ENCODE results near the gene FAM118A.

- no peak for TF ChIP-seq ETS1 (IDR thresholded peaks at IDR 0.05)
- TF ChIP-seq EZH2phosphoT487 (IDR thresholded peaks at IDR 0.05; ENCODE audit: unreplicated experiment), result no peak
- no peak for TF ChIP-seq CTCF (conservative IDR thresholded peaks at IDR 0.05; ENCODE audit: low read depth in 2 of 2)
- TF ChIP-seq EZH2 (IDR thresholded peaks at IDR 0.05; ENCODE audit: low read depth, unreplicated experiment), result no peak
- TF ChIP-seq POLR2AphosphoS5 (IDR thresholded peaks at IDR 0.05; ENCODE audit: low read depth), result no peak
- TF ChIP-seq REST (IDR thresholded peaks at IDR 0.05; ENCODE audit: unreplicated experiment), result no peak
- no peak for TF ChIP-seq STAT1 (IDR thresholded peaks at IDR 0.05; ENCODE audit: unreplicated experiment)
- no peak for TF ChIP-seq CREB1 (CRISPR knock-in tag; IDR thresholded peaks at IDR 0.05; ENCODE audit: low read depth)
- TF ChIP-seq JUNB (IDR thresholded peaks at IDR 0.05; ENCODE audit: unreplicated experiment), result no peak
- TF ChIP-seq ZNF114 (CRISPR knock-in tag; IDR thresholded peaks at IDR 0.05), result no peak
- no peak for TF ChIP-seq ZNF331 (CRISPR knock-in tag; IDR thresholded peaks at IDR 0.05; ENCODE audit: low read depth)
- TF ChIP-seq ZNF462 (CRISPR knock-in tag; IDR thresholded peaks at IDR 0.05), result no peak
These were observed 4.8 kb upstream of the FAM118A start for GRCh38 chr22:45304971-45305370.
